H1 (cell line): ENCODE data around the gene GLB1L2. TPM values are rescaled to one million over a fixed set of nuclear protein-coding genes. Genes with fewer than 3 reads are reported as not detected.

Experiments used
- CTCF ChIA-PET: fragments of 300-600 bp; sonication (Branson Sonifier 250); formaldehyde crosslinking; loops from one replicate; lab custom pipeline; 2021; ENCODE audit not compliant: partially characterized antibody; lab: Charles Lee
- POLR2A ChIA-PET: fragments of 300-600 bp; sonication (Branson Sonifier 250); formaldehyde crosslinking; loops from one replicate; lab custom pipeline; 2021; ENCODE audit warnings: inconsistent platforms; ENCODE audit not compliant: partially characterized antibody; lab: Charles Lee
- DNase-seq, 2 experiments: peaks; one replicate each; pipeline versions ENCODE4 v3.0.0 to v3.0.0-alpha.2; 2010 to 2022; ENCODE audit warnings: low spot score in 2 of 2, low read depth in 1 of 2, mixed read lengths in 1 of 2
- FAIRE-seq: peaks from 2 replicates; lab custom pipeline; 2011; peaks lifted over from hg19 to GRCh38; lab: Jason Lieb, UNC
- H2AFZ ChIP-seq: 2 replicates; pipeline ENCODE4 v1.8.1; 2012; ENCODE audit warnings: low read length, inconsistent platforms
- H2AK5ac ChIP-seq: 2 replicates; pipeline ENCODE4 v1.6.1; 2013; ENCODE audit warnings: low read depth, low read length
- H2BK120ac ChIP-seq: replicated peaks from 2 replicates; pipeline ENCODE3; 2013; ENCODE audit warnings: low read depth, low read length, inconsistent platforms
- H2BK12ac ChIP-seq: 2 replicates; pipeline ENCODE4 v1.6.1; 2013; ENCODE audit warnings: low read depth, low read length
- H2BK15ac ChIP-seq: 2 replicates; pipeline ENCODE4 v1.6.1; 2013; ENCODE audit warnings: low read length
- H2BK20ac ChIP-seq: 2 replicates; pipeline ENCODE4 v1.6.1; 2013; ENCODE audit warnings: low read length
- H2BK5ac ChIP-seq: 2 replicates; pipeline ENCODE4 v1.6.1; 2013; ENCODE audit warnings: low read depth, low read length
- H3K14ac ChIP-seq: 2 replicates; pipeline ENCODE4 v1.6.1; 2013; ENCODE audit warnings: inconsistent platforms; ENCODE audit not compliant: insufficient read length
- H3K18ac ChIP-seq: 2 replicates; pipeline ENCODE4 v1.6.1; 2013; ENCODE audit warnings: low read length; ENCODE audit errors: extremely low read depth
- H3K23ac ChIP-seq: 2 replicates; pipeline ENCODE4 v1.6.1; 2013; ENCODE audit warnings: inconsistent platforms; ENCODE audit not compliant: insufficient read length
- H3K23me2 ChIP-seq: 2 replicates; pipeline ENCODE4 v1.6.1; 2013; ENCODE audit warnings: low read depth, low read length
- H3K27ac ChIP-seq: 2 replicates; pipeline ENCODE4 v1.6.1; 2011; ENCODE audit warnings: low read depth, low read length, inconsistent platforms
- H3K27me3 ChIP-seq, 4 experiments: replicated peaks in 1 of 4; 1 replicate in 1 of 4; 2 replicates in 3 of 4; pipeline versions ENCODE4 v1.6.1 to v1.8.1; 2011 to 2013; ENCODE audit warnings: low read length in 3 of 4, mild to moderate bottlenecking in 3 of 4, inconsistent platforms in 2 of 4, mixed read lengths in 2 of 4, moderate library complexity in 1 of 4; ENCODE audit not compliant: control insufficient read depth in 3 of 4, insufficient read depth in 3 of 4; ENCODE audit errors: extremely low read depth in 1 of 4
- H3K36me3 ChIP-seq, 4 experiments: 2 replicates each; pipeline versions ENCODE4 v1.6.1 to v1.8.1; 2011 to 2013; ENCODE audit warnings: mild to moderate bottlenecking in 4 of 4, low read length in 3 of 4, moderate library complexity in 2 of 4, control low read depth in 1 of 4, inconsistent platforms in 1 of 4; ENCODE audit not compliant: insufficient read depth in 4 of 4, control insufficient read depth in 2 of 4
- H3K4ac ChIP-seq: replicated peaks from 2 replicates; pipeline ENCODE3; 2013; ENCODE audit warnings: low read length, low read depth, mixed read lengths, inconsistent platforms; ENCODE audit not compliant: insufficient read length
- H3K4me1 ChIP-seq, 4 experiments: replicated peaks in 1 of 4; 1 replicate in 1 of 4; 2 replicates in 3 of 4; pipeline versions ENCODE4 v1.6.1 to v1.8.1; 2011 to 2013; ENCODE audit warnings: low read length in 3 of 4, inconsistent platforms in 2 of 4, mixed read lengths in 1 of 4; ENCODE audit not compliant: insufficient read depth in 4 of 4, control insufficient read depth in 3 of 4
- H3K4me2 ChIP-seq, 2 experiments: 2 replicates each; pipeline versions ENCODE4 v1.6.1 to v1.8.1; 2011 to 2013; ENCODE audit warnings: low read depth in 2 of 2, low read length in 2 of 2, control low read depth in 1 of 2, inconsistent platforms in 1 of 2, mild to moderate bottlenecking in 1 of 2; ENCODE audit not compliant: insufficient read depth in 1 of 2
- H3K4me3 ChIP-seq, 4 experiments: fragments of 200-600, 300-600 bp in 1 of 4; sonication (generic), shearing (Covaris generic), sonication (Bioruptor Twin) in 1 of 4; 2 replicates each; pipeline versions ENCODE4 v1.5.1 to v1.8.1; 2011 to 2016; ENCODE audit warnings: low read length in 4 of 4, low read depth in 3 of 4, control low read depth in 2 of 4, inconsistent platforms in 2 of 4, mild to moderate bottlenecking in 2 of 4, mixed read lengths in 1 of 4, moderate library complexity in 1 of 4; ENCODE audit not compliant: insufficient read depth in 2 of 4; ENCODE audit errors: extremely low read depth in 1 of 4
- H3K56ac ChIP-seq: replicated peaks from 2 replicates; pipeline ENCODE3; 2013; ENCODE audit warnings: low read depth, mild to moderate bottlenecking, mixed read lengths, low read length, inconsistent platforms; ENCODE audit not compliant: insufficient read length
- H3K79me1 ChIP-seq: 2 replicates; pipeline ENCODE4 v1.6.1; 2013; ENCODE audit warnings: low read depth, low read length, control low read depth
- H3K79me2 ChIP-seq, 2 experiments: 2 replicates each; pipeline versions ENCODE4 v1.6.1 to v1.8.1; 2012 to 2013; ENCODE audit warnings: low read length in 2 of 2, mild to moderate bottlenecking in 2 of 2, inconsistent platforms in 1 of 2; ENCODE audit not compliant: insufficient read depth in 2 of 2, control insufficient read depth in 1 of 2
- H3K9ac ChIP-seq, 4 experiments: replicated peaks in 1 of 4; 1 replicate in 1 of 4; 2 replicates in 3 of 4; pipeline versions ENCODE4 v1.6.1 to v1.8.1; 2011 to 2013; ENCODE audit warnings: low read depth in 3 of 4, low read length in 3 of 4, control low read depth in 2 of 4, mild to moderate bottlenecking in 2 of 4, moderate library complexity in 2 of 4, inconsistent platforms in 1 of 4; ENCODE audit errors: extremely low read depth in 1 of 4
- H3K9me3 ChIP-seq, 2 experiments: 2 replicates each; pipeline versions ENCODE4 v1.6.1 to v1.8.1; 2012 to 2013; ENCODE audit warnings: mild to moderate bottlenecking in 2 of 2, moderate library complexity in 2 of 2, control low read depth in 1 of 2, inconsistent platforms in 1 of 2, low read depth in 1 of 2, low read length in 1 of 2, mixed read lengths in 1 of 2; ENCODE audit not compliant: insufficient read depth in 2 of 2
- H4K20me1 ChIP-seq, 2 experiments: replicated peaks in 1 of 2; 2 replicates each; pipeline versions ENCODE3 to v1.8.1; 2011 to 2013; ENCODE audit warnings: inconsistent platforms in 2 of 2, low read length in 2 of 2, mild to moderate bottlenecking in 1 of 2; ENCODE audit not compliant: insufficient read depth in 2 of 2, control insufficient read depth in 1 of 2
- H4K5ac ChIP-seq: 2 replicates; pipeline ENCODE4 v1.6.1; 2013; ENCODE audit warnings: low read length, low read depth, mixed read lengths, inconsistent platforms; ENCODE audit not compliant: insufficient read length
- H4K8ac ChIP-seq: 2 replicates; pipeline ENCODE4 v1.8.0; 2013; ENCODE audit warnings: mild to moderate bottlenecking, moderate library complexity, low read length, inconsistent platforms; ENCODE audit not compliant: insufficient read depth; ENCODE audit errors: extremely low read depth
- H4K91ac ChIP-seq: replicated peaks from 2 replicates; pipeline ENCODE3; 2013; ENCODE audit warnings: low read length, mixed read lengths, inconsistent platforms; ENCODE audit not compliant: insufficient read length
- CHD1 ChIP-seq: IDR thresholded peaks from 2 replicates; pipeline ENCODE4 v1.6.1; 2012; ENCODE audit warnings: low read depth, low read length, improper control_type of control experiment
- CTBP2 ChIP-seq: IDR thresholded peaks from 2 replicates; pipeline ENCODE4 v1.7.0; 2011; ENCODE audit warnings: borderline replicate concordance, mild to moderate bottlenecking, moderate library complexity, mixed read lengths, low read length; ENCODE audit not compliant: insufficient read depth, insufficient read length
- RAD21 ChIP-seq, 2 experiments: IDR thresholded peaks in 1 of 2; conservative IDR thresholded peaks in 1 of 2; 2 replicates each; pipeline ENCODE4 v1.6.1; 2011; ENCODE audit warnings: low read depth in 2 of 2, low read length in 2 of 2, improper control_type of control experiment in 1 of 2, inconsistent platforms in 1 of 2, mild to moderate bottlenecking in 1 of 2, moderate library complexity in 1 of 2
- SP1 ChIP-seq: IDR thresholded peaks from 2 replicates; pipeline ENCODE4 v1.6.1; 2011; ENCODE audit warnings: low read depth, low read length
- TAF7 ChIP-seq: optimal IDR thresholded peaks from 2 replicates; pipeline ENCODE3; 2011; ENCODE audit warnings: low read depth, mild to moderate bottlenecking, inconsistent platforms, low read length, moderate library complexity, borderline replicate concordance
- WGBS, 2 experiments: shearing (Covaris generic) in 1 of 2; methylation state at CpG; one replicate each; pipeline versions ENCODE4 v1.1.6 to v1.1.7; 2013 to 2015; ENCODE audit warnings: low lambda C conversion rate in 2 of 2, mixed read lengths in 2 of 2, inconsistent platforms in 1 of 2, low coverage in 1 of 2, missing lambda C conversion rate in 1 of 2; ENCODE audit not compliant: insufficient replicate concordance in 2 of 2, insufficient coverage in 1 of 2, insufficient read length in 1 of 2; ENCODE audit errors: extremely low coverage in 1 of 2, missing lambda C conversion rate in 1 of 2; 5-methylcytosine and 5-hydroxymethylcytosine counted together
- polyA plus RNA-seq, 7 experiments: library from polyadenylated mRNA; depleted of rRNA in 3 of 7; stranded (reverse) in 5 of 7; unstranded in 2 of 7; fragments of >200 nt in 5 of 7; fragments of 200-250 nt in 2 of 7; gene quantifications; 1 replicate in 5 of 7; 2 replicates in 1 of 7; 4 replicates in 1 of 7; pipeline versions ENCODE4 v1.2.1 to v1.2.3, GENCODE V29; 2011 to 2013; ENCODE audit warnings: missing spikeins in 2 of 7, mixed read lengths in 2 of 7
- total RNA-seq: library from RNA; stranded (reverse); fragmentation: NEBNext Ultra II Directional; extraction: Animal tissue kit (Norgen Biotek cat#: 25700); gene quantifications from 2 replicates; pipeline ENCODE4 v1.2.1, GENCODE V29; 2021

Gene GLB1L2
- total and polyA plus RNA-seq, 2 of the 8 experiments (the other 6 are each of a cell fraction or from before 2014, with no cell fraction given), result 4.4 to 7.9 TPM

GRCh38 chr11:134282121-134283045 lies 49.4 kb upstream of the GLB1L2 start:
- H2BK12ac ChIP-seq, result no peak overlapping the region
- H3K4ac ChIP-seq, result no peak overlapping the region
- no peaks in the 10 kb centered on the region for H3K9me3 ChIP-seq
- DNase-seq (no peak), FAIRE-seq (no peak)
- no peak overlapping the region for H2BK15ac ChIP-seq
- H3K4me2 ChIP-seq, result no peak overlapping the region
- CTCF ChIA-PET, result interaction anchor here (1.2 to 1.9 kb wide), 4 partner anchors 8 to 28 kb away, joined by 3 to 5 read pairs (median 5); no protein-coding TSS in a partner anchor
- no peak overlapping the region for H3K9ac ChIP-seq
- H2AK5ac ChIP-seq, result no peak overlapping the region
- H2BK20ac ChIP-seq, result no peak overlapping the region
- no peak overlapping the region for H2BK5ac ChIP-seq
- no peak overlapping the region for H2BK120ac ChIP-seq
- H3K36me3 ChIP-seq, result peaks cover 0 to 20% (median 11%) of the 10 kb centered on the region in 4 experiments; a peak in 6 of 8 replicates
- no peak overlapping the region for H4K5ac ChIP-seq
- H3K79me2 ChIP-seq, result peaks cover 0 to 7% of the 10 kb centered on the region in 2 experiments; a peak in 1 of 4 replicates
- H4K20me1 ChIP-seq, result no peaks in the 10 kb centered on the region
- H4K91ac ChIP-seq, result no peak overlapping the region
- H3K27ac ChIP-seq, result no peak overlapping the region
- peaks cover under 1% of the 10 kb centered on the region for H3K23me2 ChIP-seq
- 95% methylated on average over 22 of the region's 22 CpGs; no CpG with 5 or more reads in 1 of the 2 experiments for WGBS, 2 experiments
- H3K18ac ChIP-seq, result no peak overlapping the region; the same call in 1 of the 2 replicates
- no peak overlapping the region for H3K4me3 ChIP-seq
- peaks cover 0 to 2% (median 0%) of the 10 kb centered on the region in 4 experiments; a peak in 3 of 7 replicates for H3K27me3 ChIP-seq
- H3K14ac ChIP-seq, result no peak overlapping the region
- H3K56ac ChIP-seq, result no peak overlapping the region
- H4K8ac ChIP-seq, result no peak overlapping the region
- POLR2A ChIA-PET, result interaction anchor here (1.0 to 1.4 kb wide), 3 partner anchors 9 to 13 kb away, joined by 3 to 4 read pairs (median 3); no protein-coding TSS in a partner anchor
- H3K23ac ChIP-seq, result no peak overlapping the region
- H2AFZ ChIP-seq, result no peak overlapping the region
- H3K4me1 ChIP-seq, result peaks cover 0 to 6% (median 0%) of the 10 kb centered on the region in 4 experiments; a peak in 2 of 7 replicates
- TF ChIP-seq CHD1 (no peak), SP1 (no peak), CTBP2 (no peak), TAF7 (no peak), RAD21 (IDR thresholded peaks at IDR 0.05 in 1 of 2, conservative IDR thresholded peaks at IDR 0.05 in 1 of 2; ENCODE audit: low read depth in 2 of 2, low read length in 2 of 2) (no peak)
- no peaks in the 10 kb centered on the region for H3K79me1 ChIP-seq
